H1 (cell line): ENCODE measurements around the gene LY6G6D. TPM values are rescaled to one million over a fixed set of nuclear protein-coding genes. Genes with fewer than 3 reads are reported as not detected.
A peak's percentile ranks its signal among the peaks of the same experiment; 100 is the strongest.

Experiments
- CTCF ChIA-PET: fragments of 300-600 bp; sonication (Branson Sonifier 250); formaldehyde crosslinking; loops from one replicate; lab custom pipeline; 2021; ENCODE audit not compliant: partially characterized antibody; lab: Charles Lee
- POLR2A ChIA-PET: fragments of 300-600 bp; sonication (Branson Sonifier 250); formaldehyde crosslinking; loops from one replicate; lab custom pipeline; 2021; ENCODE audit warnings: inconsistent platforms; ENCODE audit not compliant: partially characterized antibody; lab: Charles Lee
- DNase-seq, 2 experiments: peaks; one replicate each; pipeline versions ENCODE4 v3.0.0 to v3.0.0-alpha.2; 2010 to 2022; ENCODE audit warnings: low spot score in 2 of 2, low read depth in 1 of 2, mixed read lengths in 1 of 2
- FAIRE-seq: peaks from 2 replicates; lab custom pipeline; 2011; peaks lifted over from hg19 to GRCh38; lab: Jason Lieb, UNC
- H2AFZ ChIP-seq: 2 replicates; pipeline ENCODE4 v1.8.1; 2012; ENCODE audit warnings: low read length, inconsistent platforms
- H2AK5ac ChIP-seq: 2 replicates; pipeline ENCODE4 v1.6.1; 2013; ENCODE audit warnings: low read depth, low read length
- H2BK120ac ChIP-seq: replicated peaks from 2 replicates; pipeline ENCODE3; 2013; ENCODE audit warnings: low read depth, low read length, inconsistent platforms
- H2BK12ac ChIP-seq: 2 replicates; pipeline ENCODE4 v1.6.1; 2013; ENCODE audit warnings: low read depth, low read length
- H2BK15ac ChIP-seq: 2 replicates; pipeline ENCODE4 v1.6.1; 2013; ENCODE audit warnings: low read length
- H2BK20ac ChIP-seq: 2 replicates; pipeline ENCODE4 v1.6.1; 2013; ENCODE audit warnings: low read length
- H2BK5ac ChIP-seq: 2 replicates; pipeline ENCODE4 v1.6.1; 2013; ENCODE audit warnings: low read depth, low read length
- H3K14ac ChIP-seq: 2 replicates; pipeline ENCODE4 v1.6.1; 2013; ENCODE audit warnings: inconsistent platforms; ENCODE audit not compliant: insufficient read length
- H3K18ac ChIP-seq: 2 replicates; pipeline ENCODE4 v1.6.1; 2013; ENCODE audit warnings: low read length; ENCODE audit errors: extremely low read depth
- H3K23ac ChIP-seq: 2 replicates; pipeline ENCODE4 v1.6.1; 2013; ENCODE audit warnings: inconsistent platforms; ENCODE audit not compliant: insufficient read length
- H3K23me2 ChIP-seq: 2 replicates; pipeline ENCODE4 v1.6.1; 2013; ENCODE audit warnings: low read depth, low read length
- H3K27ac ChIP-seq: 2 replicates; pipeline ENCODE4 v1.6.1; 2011; ENCODE audit warnings: low read depth, low read length, inconsistent platforms
- H3K27me3 ChIP-seq, 4 experiments: replicated peaks in 1 of 4; 1 replicate in 1 of 4; 2 replicates in 3 of 4; pipeline versions ENCODE4 v1.6.1 to v1.8.1; 2011 to 2013; ENCODE audit warnings: low read length in 3 of 4, mild to moderate bottlenecking in 3 of 4, inconsistent platforms in 2 of 4, mixed read lengths in 2 of 4, moderate library complexity in 1 of 4; ENCODE audit not compliant: control insufficient read depth in 3 of 4, insufficient read depth in 3 of 4; ENCODE audit errors: extremely low read depth in 1 of 4
- H3K36me3 ChIP-seq, 4 experiments: 2 replicates each; pipeline versions ENCODE4 v1.6.1 to v1.8.1; 2011 to 2013; ENCODE audit warnings: mild to moderate bottlenecking in 4 of 4, low read length in 3 of 4, moderate library complexity in 2 of 4, control low read depth in 1 of 4, inconsistent platforms in 1 of 4; ENCODE audit not compliant: insufficient read depth in 4 of 4, control insufficient read depth in 2 of 4
- H3K4ac ChIP-seq: replicated peaks from 2 replicates; pipeline ENCODE3; 2013; ENCODE audit warnings: low read length, low read depth, mixed read lengths, inconsistent platforms; ENCODE audit not compliant: insufficient read length
- H3K4me1 ChIP-seq, 4 experiments: replicated peaks in 1 of 4; 1 replicate in 1 of 4; 2 replicates in 3 of 4; pipeline versions ENCODE4 v1.6.1 to v1.8.1; 2011 to 2013; ENCODE audit warnings: low read length in 3 of 4, inconsistent platforms in 2 of 4, mixed read lengths in 1 of 4; ENCODE audit not compliant: insufficient read depth in 4 of 4, control insufficient read depth in 3 of 4
- H3K4me2 ChIP-seq, 2 experiments: 2 replicates each; pipeline versions ENCODE4 v1.6.1 to v1.8.1; 2011 to 2013; ENCODE audit warnings: low read depth in 2 of 2, low read length in 2 of 2, control low read depth in 1 of 2, inconsistent platforms in 1 of 2, mild to moderate bottlenecking in 1 of 2; ENCODE audit not compliant: insufficient read depth in 1 of 2
- H3K4me3 ChIP-seq, 4 experiments: fragments of 200-600, 300-600 bp in 1 of 4; sonication (generic), shearing (Covaris generic), sonication (Bioruptor Twin) in 1 of 4; 2 replicates each; pipeline versions ENCODE4 v1.5.1 to v1.8.1; 2011 to 2016; ENCODE audit warnings: low read length in 4 of 4, low read depth in 3 of 4, control low read depth in 2 of 4, inconsistent platforms in 2 of 4, mild to moderate bottlenecking in 2 of 4, mixed read lengths in 1 of 4, moderate library complexity in 1 of 4; ENCODE audit not compliant: insufficient read depth in 2 of 4; ENCODE audit errors: extremely low read depth in 1 of 4
- H3K56ac ChIP-seq: replicated peaks from 2 replicates; pipeline ENCODE3; 2013; ENCODE audit warnings: low read depth, mild to moderate bottlenecking, mixed read lengths, low read length, inconsistent platforms; ENCODE audit not compliant: insufficient read length
- H3K79me1 ChIP-seq: 2 replicates; pipeline ENCODE4 v1.6.1; 2013; ENCODE audit warnings: low read depth, low read length, control low read depth
- H3K79me2 ChIP-seq, 2 experiments: 2 replicates each; pipeline versions ENCODE4 v1.6.1 to v1.8.1; 2012 to 2013; ENCODE audit warnings: low read length in 2 of 2, mild to moderate bottlenecking in 2 of 2, inconsistent platforms in 1 of 2; ENCODE audit not compliant: insufficient read depth in 2 of 2, control insufficient read depth in 1 of 2
- H3K9ac ChIP-seq, 4 experiments: replicated peaks in 1 of 4; 1 replicate in 1 of 4; 2 replicates in 3 of 4; pipeline versions ENCODE4 v1.6.1 to v1.8.1; 2011 to 2013; ENCODE audit warnings: low read depth in 3 of 4, low read length in 3 of 4, control low read depth in 2 of 4, mild to moderate bottlenecking in 2 of 4, moderate library complexity in 2 of 4, inconsistent platforms in 1 of 4; ENCODE audit errors: extremely low read depth in 1 of 4
- H3K9me3 ChIP-seq, 2 experiments: 2 replicates each; pipeline versions ENCODE4 v1.6.1 to v1.8.1; 2012 to 2013; ENCODE audit warnings: mild to moderate bottlenecking in 2 of 2, moderate library complexity in 2 of 2, control low read depth in 1 of 2, inconsistent platforms in 1 of 2, low read depth in 1 of 2, low read length in 1 of 2, mixed read lengths in 1 of 2; ENCODE audit not compliant: insufficient read depth in 2 of 2
- H4K20me1 ChIP-seq, 2 experiments: replicated peaks in 1 of 2; 2 replicates each; pipeline versions ENCODE3 to v1.8.1; 2011 to 2013; ENCODE audit warnings: inconsistent platforms in 2 of 2, low read length in 2 of 2, mild to moderate bottlenecking in 1 of 2; ENCODE audit not compliant: insufficient read depth in 2 of 2, control insufficient read depth in 1 of 2
- H4K5ac ChIP-seq: 2 replicates; pipeline ENCODE4 v1.6.1; 2013; ENCODE audit warnings: low read length, low read depth, mixed read lengths, inconsistent platforms; ENCODE audit not compliant: insufficient read length
- H4K8ac ChIP-seq: 2 replicates; pipeline ENCODE4 v1.8.0; 2013; ENCODE audit warnings: mild to moderate bottlenecking, moderate library complexity, low read length, inconsistent platforms; ENCODE audit not compliant: insufficient read depth; ENCODE audit errors: extremely low read depth
- H4K91ac ChIP-seq: replicated peaks from 2 replicates; pipeline ENCODE3; 2013; ENCODE audit warnings: low read length, mixed read lengths, inconsistent platforms; ENCODE audit not compliant: insufficient read length
- ASH2L ChIP-seq: fragments of 200-600, 300-600 bp; sonication (generic); IDR thresholded peaks from one replicate; pipeline ENCODE4 v1.7.1; 2017; ENCODE audit warnings: low read length
- BRCA1 ChIP-seq: IDR thresholded peaks from 2 replicates; pipeline ENCODE4 v1.6.1; 2012; ENCODE audit warnings: low read depth, low read length, improper control_type of control experiment
- CHD1 ChIP-seq: IDR thresholded peaks from 2 replicates; pipeline ENCODE4 v1.6.1; 2012; ENCODE audit warnings: low read depth, low read length, improper control_type of control experiment
- CREB1 ChIP-seq: IDR thresholded peaks from 2 replicates; pipeline ENCODE4 v1.6.1; 2012; ENCODE audit warnings: inconsistent platforms
- GABPA ChIP-seq: IDR thresholded peaks from 2 replicates; pipeline ENCODE4 v1.6.1; 2011; ENCODE audit warnings: mild to moderate bottlenecking, low read length, moderate library complexity, borderline replicate concordance; ENCODE audit not compliant: insufficient read depth
- JUN ChIP-seq: IDR thresholded peaks from 2 replicates; pipeline ENCODE4 v1.6.1; 2011; ENCODE audit warnings: low read depth, mild to moderate bottlenecking, improper control_type of control experiment, low read length
- RAD21 ChIP-seq, 2 experiments: IDR thresholded peaks in 1 of 2; conservative IDR thresholded peaks in 1 of 2; 2 replicates each; pipeline ENCODE4 v1.6.1; 2011; ENCODE audit warnings: low read depth in 2 of 2, low read length in 2 of 2, improper control_type of control experiment in 1 of 2, inconsistent platforms in 1 of 2, mild to moderate bottlenecking in 1 of 2, moderate library complexity in 1 of 2
- RFX5 ChIP-seq: IDR thresholded peaks from 2 replicates; pipeline ENCODE4 v1.6.1; 2011; ENCODE audit warnings: low read depth, low read length, improper control_type of control experiment, borderline replicate concordance
- YY1 ChIP-seq: IDR thresholded peaks from 2 replicates; pipeline ENCODE4 v1.6.1; 2011; ENCODE audit warnings: low read depth, mild to moderate bottlenecking, low read length
- WGBS, 2 experiments: shearing (Covaris generic) in 1 of 2; methylation state at CpG; one replicate each; pipeline versions ENCODE4 v1.1.6 to v1.1.7; 2013 to 2015; ENCODE audit warnings: low lambda C conversion rate in 2 of 2, mixed read lengths in 2 of 2, inconsistent platforms in 1 of 2, low coverage in 1 of 2, missing lambda C conversion rate in 1 of 2; ENCODE audit not compliant: insufficient replicate concordance in 2 of 2, insufficient coverage in 1 of 2, insufficient read length in 1 of 2; ENCODE audit errors: extremely low coverage in 1 of 2, missing lambda C conversion rate in 1 of 2; 5-methylcytosine and 5-hydroxymethylcytosine counted together
- polyA plus RNA-seq, 7 experiments: library from polyadenylated mRNA; depleted of rRNA in 3 of 7; stranded (reverse) in 5 of 7; unstranded in 2 of 7; fragments of >200 nt in 5 of 7; fragments of 200-250 nt in 2 of 7; gene quantifications; 1 replicate in 5 of 7; 2 replicates in 1 of 7; 4 replicates in 1 of 7; pipeline versions ENCODE4 v1.2.1 to v1.2.3, GENCODE V29; 2011 to 2013; ENCODE audit warnings: missing spikeins in 2 of 7, mixed read lengths in 2 of 7
- total RNA-seq: library from RNA; stranded (reverse); fragmentation: NEBNext Ultra II Directional; extraction: Animal tissue kit (Norgen Biotek cat#: 25700); gene quantifications from 2 replicates; pipeline ENCODE4 v1.2.1, GENCODE V29; 2021
- TF ChIP-seq, protein P1 (sequence below): IDR thresholded peaks from 2 replicates; pipeline ENCODE4 v1.6.1; 2012; ENCODE audit warnings: inconsistent platforms
- TF ChIP-seq, protein P2 (sequence below): IDR thresholded peaks from 2 replicates; pipeline ENCODE4 v1.6.1; 2011; ENCODE audit warnings: low read depth, mild to moderate bottlenecking, low read length; ENCODE audit not compliant: insufficient read depth

LY6G6D gene
- total and polyA plus RNA-seq, 2 of the 8 experiments (the other 6 are each of a cell fraction or from before 2014, with no cell fraction given), result 1.8 TPM; not detected in 1

DNA sequence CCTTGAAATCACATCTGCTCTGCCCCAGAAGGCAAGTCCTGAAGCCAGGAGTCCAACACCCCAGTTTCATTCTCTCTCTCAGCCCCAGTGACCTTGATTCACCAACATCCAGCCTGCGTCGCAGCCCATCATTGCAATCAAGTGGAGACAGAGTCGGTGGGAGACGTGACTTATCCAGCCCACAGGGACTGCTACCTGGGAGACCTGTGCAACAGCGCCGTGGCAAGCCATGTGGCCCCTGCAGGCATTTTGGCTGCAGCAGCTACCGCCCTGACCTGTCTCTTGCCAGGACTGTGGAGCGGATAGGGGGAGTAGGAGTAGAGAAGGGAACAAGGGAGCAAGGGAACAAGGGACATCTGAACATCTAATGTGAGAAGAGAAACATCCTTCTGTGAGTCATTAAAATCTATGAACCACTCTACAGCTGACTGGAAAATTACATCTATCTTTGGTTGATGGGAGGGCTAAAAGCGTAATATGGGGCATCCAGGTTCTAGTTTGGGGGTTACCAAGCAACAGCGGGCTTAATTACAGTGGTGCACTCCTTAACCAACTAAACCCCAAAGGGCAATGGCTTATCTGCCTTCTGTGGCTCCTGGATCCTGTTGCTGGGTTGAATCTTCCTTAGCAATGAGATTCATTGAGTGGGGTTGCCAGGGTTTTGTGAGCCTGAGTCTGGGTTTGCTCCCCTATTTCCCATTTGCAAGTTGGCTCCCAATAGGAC is 2.5 kb downstream of the LY6G6D start:
- Histone ChIP-seq H2AFZ (0 out of 2 replicates have a peak overlapping the region, but pooled peaks have one; percentile 43), H3K4ac (no peak overlapping the region), H3K14ac (no peak overlapping the region), H3K4me2 (0 out of 4 replicates have a peak overlapping the region, but pooled peaks of 1 of the 2 experiments have one; percentile 45), H4K20me1 (no peaks in the 10 kb centered on the region), H3K23ac (no peak overlapping the region), H3K18ac (no peak overlapping the region), H2BK120ac (no peak overlapping the region), H3K9me3 (no peaks in the 10 kb centered on the region), H3K23me2 (no peaks in the 10 kb centered on the region), H3K79me2 (no peaks in the 10 kb centered on the region), H3K4me3 (0 out of 8 replicates have a peak overlapping the region, but pooled peaks of 1 of the 4 experiments have one; percentile 9), H3K36me3 (no peaks in the 10 kb centered on the region), H3K56ac (no peak overlapping the region), H3K9ac (no peak overlapping the region), H2AK5ac (no peak overlapping the region), H3K79me1 (no peaks in the 10 kb centered on the region), H2BK5ac (no peak overlapping the region), H4K5ac (peak overlapping the region; percentile 51), H3K27me3 (no peaks in the 10 kb centered on the region; a peak in 1 of 7 replicates), H2BK20ac (no peak overlapping the region), H2BK12ac (no peak overlapping the region), H3K27ac (no peak overlapping the region), H3K4me1 (peaks cover 11 to 29% (median 27%) of the 10 kb centered on the region in 4 experiments), H4K91ac (no peak overlapping the region), H4K8ac (no peak overlapping the region), H2BK15ac (no peak overlapping the region)
- no peak for FAIRE-seq
- CTCF ChIA-PET, result interaction anchor here (0.7 to 1.5 kb wide), 8 partner anchors 10 to 72 kb away, joined by 3 to 5 read pairs (median 3); partner anchors contain the start of gene LY6G5B
- POLR2A ChIA-PET, result interaction anchor here (3.5 to 4.7 kb wide), 3 partner anchors 12 to 22 kb away, joined by 10 to 36 read pairs (median 19); partner anchors contain the start of genes ABHD16A, DDAH2 and MSH5
- 63% methylated on average over 10 of the region's 10 CpGs; no CpG with 5 or more reads in 1 of the 2 experiments for WGBS, 2 experiments
- no peak for DNase-seq
- TF ChIP-seq, protein P1, sequence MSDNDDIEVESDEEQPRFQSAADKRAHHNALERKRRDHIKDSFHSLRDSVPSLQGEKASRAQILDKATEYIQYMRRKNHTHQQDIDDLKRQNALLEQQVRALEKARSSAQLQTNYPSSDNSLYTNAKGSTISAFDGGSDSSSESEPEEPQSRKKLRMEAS, result peak; percentile 83
- TF ChIP-seq JUN, result no peak
- no peak for TF ChIP-seq RFX5
- TF ChIP-seq RAD21 (IDR thresholded peaks at IDR 0.05 in 1 of 2, conservative IDR thresholded peaks at IDR 0.05 in 1 of 2; ENCODE audit: low read depth in 2 of 2, low read length in 2 of 2), result peak; percentile 50 to 56; a peak in 3 of 4 replicates
- TF ChIP-seq CHD1, result no peak
- peak; percentile 34; the same call in 1 of the 2 replicates for TF ChIP-seq YY1
- TF ChIP-seq, protein P2, sequence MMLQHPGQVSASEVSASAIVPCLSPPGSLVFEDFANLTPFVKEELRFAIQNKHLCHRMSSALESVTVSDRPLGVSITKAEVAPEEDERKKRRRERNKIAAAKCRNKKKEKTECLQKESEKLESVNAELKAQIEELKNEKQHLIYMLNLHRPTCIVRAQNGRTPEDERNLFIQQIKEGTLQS, result no peak
- TF ChIP-seq BRCA1, result no peak
- TF ChIP-seq GABPA, result no peak
- peak; percentile 51; the same call in 1 of the 2 replicates for TF ChIP-seq CREB1
- no peak for TF ChIP-seq ASH2L
